Measurements from ENCODE around the gene LRRC46. TPM values are rescaled to one million over a fixed set of nuclear protein-coding genes. Genes with fewer than 3 reads are reported as not detected.

Gene LRRC46
- total and polyA plus RNA-seq, 2 of the 13 experiments (the other 11 are each of a cell fraction or from before 2014, with no cell fraction given): 0.09 TPM

- TF ChIP-seq, protein P1, sequence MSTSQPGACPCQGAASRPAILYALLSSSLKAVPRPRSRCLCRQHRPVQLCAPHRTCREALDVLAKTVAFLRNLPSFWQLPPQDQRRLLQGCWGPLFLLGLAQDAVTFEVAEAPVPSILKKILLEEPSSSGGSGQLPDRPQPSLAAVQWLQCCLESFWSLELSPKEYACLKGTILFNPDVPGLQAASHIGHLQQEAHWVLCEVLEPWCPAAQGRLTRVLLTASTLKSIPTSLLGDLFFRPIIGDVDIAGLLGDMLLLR (CRISPR knock-in tag; IDR thresholded peaks at IDR 0.05): no peak
- no peak; the same call in 1 of the 2 replicates for TF ChIP-seq ZSCAN5A (CRISPR knock-in tag; IDR thresholded peaks at IDR 0.05; ENCODE audit: borderline replicate concordance)
- no peak for TF ChIP-seq ZNF720 (CRISPR knock-in tag; IDR thresholded peaks at IDR 0.05)
- TF ChIP-seq FLYWCH1 (CRISPR knock-in tag; IDR thresholded peaks at IDR 0.05): no peak
- TF ChIP-seq ZNF891 (CRISPR knock-in tag; IDR thresholded peaks at IDR 0.05): no peak
- TF ChIP-seq, protein P2, sequence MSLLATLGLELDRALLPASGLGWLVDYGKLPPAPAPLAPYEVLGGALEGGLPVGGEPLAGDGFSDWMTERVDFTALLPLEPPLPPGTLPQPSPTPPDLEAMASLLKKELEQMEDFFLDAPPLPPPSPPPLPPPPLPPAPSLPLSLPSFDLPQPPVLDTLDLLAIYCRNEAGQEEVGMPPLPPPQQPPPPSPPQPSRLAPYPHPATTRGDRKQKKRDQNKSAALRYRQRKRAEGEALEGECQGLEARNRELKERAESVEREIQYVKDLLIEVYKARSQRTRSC (CRISPR knock-in tag; IDR thresholded peaks at IDR 0.05; ENCODE audit: low read depth): no peak
- TF ChIP-seq ZNF296 (CRISPR knock-in tag; conservative IDR thresholded peaks at IDR 0.05): no peak
- 0 out of 4 replicates have a peak, but pooled peaks of 1 of the 2 experiments have one; percentile 29 for TF ChIP-seq EP300 (IDR thresholded peaks at IDR 0.05; ENCODE audit: low read depth in 2 of 2, low read length in 2 of 2)
- no peak for TF ChIP-seq EP300 (CRISPR knock-in tag; IDR thresholded peaks at IDR 0.05; ENCODE audit: borderline replicate concordance)
- TF ChIP-seq ZSCAN12 (CRISPR knock-in tag; IDR thresholded peaks at IDR 0.05): no peak
- no peak for TF ChIP-seq GMEB2 (CRISPR knock-in tag; IDR thresholded peaks at IDR 0.05; ENCODE audit: low read depth)
- TF ChIP-seq CREB1 (IDR thresholded peaks at IDR 0.05): no peak
- no peak for TF ChIP-seq CREB1 (CRISPR knock-in tag; IDR thresholded peaks at IDR 0.05)
- TF ChIP-seq ZNF619 (CRISPR knock-in tag; IDR thresholded peaks at IDR 0.05): no peak
- TF ChIP-seq GPN1 (CRISPR knock-in tag; IDR thresholded peaks at IDR 0.05; ENCODE audit: borderline replicate concordance): no peak
- no peak for TF ChIP-seq RFX1 (IDR thresholded peaks at IDR 0.05)
- TF ChIP-seq GLMP (CRISPR knock-in tag; IDR thresholded peaks at IDR 0.05; ENCODE audit: borderline replicate concordance): no peak
- no peak for TF ChIP-seq MYPOP (CRISPR knock-in tag; IDR thresholded peaks at IDR 0.05)
- TF ChIP-seq, protein P3, sequence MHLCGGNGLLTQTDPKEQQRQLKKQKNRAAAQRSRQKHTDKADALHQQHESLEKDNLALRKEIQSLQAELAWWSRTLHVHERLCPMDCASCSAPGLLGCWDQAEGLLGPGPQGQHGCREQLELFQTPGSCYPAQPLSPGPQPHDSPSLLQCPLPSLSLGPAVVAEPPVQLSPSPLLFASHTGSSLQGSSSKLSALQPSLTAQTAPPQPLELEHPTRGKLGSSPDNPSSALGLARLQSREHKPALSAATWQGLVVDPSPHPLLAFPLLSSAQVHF (CRISPR knock-in tag; IDR thresholded peaks at IDR 0.05): no peak
- TF ChIP-seq MEF2D (CRISPR knock-in tag; IDR thresholded peaks at IDR 0.05): no peak
- TF ChIP-seq ZNF747 (CRISPR knock-in tag; IDR thresholded peaks at IDR 0.05; ENCODE audit: borderline replicate concordance): peak; percentile 60; the same call in 1 of the 2 replicates
Measured at GRCh38 chr17:47821424-47822391, 9.8 kb upstream of the LRRC46 start, which contains the start of gene OSBPL7 (continued).

Measured in HepG2 (cell line).